ENCODE data around the gene ADGRF3. TPM values are rescaled to one million over a fixed set of nuclear protein-coding genes. Genes with fewer than 3 reads are reported as not detected.
"Not testable (repeated sequence)": the region's sequence is repeated elsewhere in the genome, so short reads cannot be mapped to it uniquely, and the experiment has no call there.

The ADGRF3 gene
- total RNA-seq, 1 donor from 2014 or later: 0.49 TPM

DNA sequence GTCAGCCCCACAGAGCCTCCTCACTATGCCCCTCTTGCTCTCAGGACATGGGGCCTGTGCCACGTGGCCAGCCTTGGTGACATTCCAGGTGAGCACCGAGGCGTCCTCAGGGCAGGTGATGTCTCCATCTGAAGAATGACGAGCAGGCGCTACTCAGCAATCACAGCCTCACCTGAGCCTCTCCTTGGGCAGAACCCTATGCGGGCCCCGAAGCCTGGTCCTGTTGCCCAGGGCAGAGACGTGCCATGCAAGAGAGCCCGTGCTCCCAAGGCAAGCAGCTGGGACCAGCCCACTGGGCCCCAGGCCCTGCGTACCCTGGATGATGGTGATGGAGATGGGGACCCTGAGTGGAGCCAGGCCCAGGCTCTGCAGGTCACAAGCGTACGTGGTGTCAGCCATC is 33.1 kb downstream of the ADGRF3 start:
- H3K27me3 ChIP-seq: no peaks in the 10 kb centered on the region
- H3K36me3 ChIP-seq: no peaks in the 10 kb centered on the region
- TF ChIP-seq POLR2AphosphoS5 (IDR thresholded peaks at IDR 0.05; ENCODE audit: insufficient read depth in 1 of 2, low read depth in 1 of 2): no peak
- no peak for TF ChIP-seq POLR2A (IDR thresholded peaks at IDR 0.05)
- TF ChIP-seq, protein P1, sequence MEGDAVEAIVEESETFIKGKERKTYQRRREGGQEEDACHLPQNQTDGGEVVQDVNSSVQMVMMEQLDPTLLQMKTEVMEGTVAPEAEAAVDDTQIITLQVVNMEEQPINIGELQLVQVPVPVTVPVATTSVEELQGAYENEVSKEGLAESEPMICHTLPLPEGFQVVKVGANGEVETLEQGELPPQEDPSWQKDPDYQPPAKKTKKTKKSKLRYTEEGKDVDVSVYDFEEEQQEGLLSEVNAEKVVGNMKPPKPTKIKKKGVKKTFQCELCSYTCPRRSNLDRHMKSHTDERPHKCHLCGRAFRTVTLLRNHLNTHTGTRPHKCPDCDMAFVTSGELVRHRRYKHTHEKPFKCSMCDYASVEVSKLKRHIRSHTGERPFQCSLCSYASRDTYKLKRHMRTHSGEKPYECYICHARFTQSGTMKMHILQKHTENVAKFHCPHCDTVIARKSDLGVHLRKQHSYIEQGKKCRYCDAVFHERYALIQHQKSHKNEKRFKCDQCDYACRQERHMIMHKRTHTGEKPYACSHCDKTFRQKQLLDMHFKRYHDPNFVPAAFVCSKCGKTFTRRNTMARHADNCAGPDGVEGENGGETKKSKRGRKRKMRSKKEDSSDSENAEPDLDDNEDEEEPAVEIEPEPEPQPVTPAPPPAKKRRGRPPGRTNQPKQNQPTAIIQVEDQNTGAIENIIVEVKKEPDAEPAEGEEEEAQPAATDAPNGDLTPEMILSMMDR (IDR thresholded peaks at IDR 0.05): no peak
- intact Hi-C loops (cut with DNase I): no loop called here
- no peak for DNase-seq (ENCODE audit: extremely low spot score in 2 of 2)
- no peak overlapping the region for H3K4me3 ChIP-seq
- H3K9me3 ChIP-seq: no peaks in the 10 kb centered on the region
- H3K4me1 ChIP-seq: no peaks in the 10 kb centered on the region
- no peak overlapping the region for H3K27ac ChIP-seq

DNA sequence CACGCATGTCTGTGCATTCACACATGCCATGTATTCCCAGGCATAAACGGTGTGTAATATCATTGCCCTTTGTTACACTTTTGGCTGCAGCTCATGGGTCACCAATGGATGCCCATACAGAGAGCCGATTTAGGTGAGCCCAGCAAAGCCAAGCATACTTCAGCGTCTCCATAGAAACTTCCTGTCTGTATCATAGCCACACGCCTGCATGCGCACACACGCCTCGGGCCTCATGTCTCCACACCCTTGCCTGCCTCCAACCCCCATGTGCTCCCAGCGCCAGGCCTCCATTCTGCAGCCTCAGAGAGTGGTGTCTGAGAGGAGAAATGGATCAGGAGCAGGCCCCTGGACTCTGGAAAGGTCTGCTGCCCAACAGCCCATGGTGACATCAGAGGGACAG is 34.1 kb downstream of the ADGRF3 start:
- DNase-seq (ENCODE audit: extremely low spot score in 2 of 2): no peak
- TF ChIP-seq, protein P1 (IDR thresholded peaks at IDR 0.05): no peak
- TF ChIP-seq POLR2A (IDR thresholded peaks at IDR 0.05) (no peak), POLR2AphosphoS5 (IDR thresholded peaks at IDR 0.05; ENCODE audit: insufficient read depth in 1 of 2, low read depth in 1 of 2) (no peak)
- H3K9me3 ChIP-seq: no peaks in the 10 kb centered on the region
- H3K36me3 ChIP-seq: no peaks in the 10 kb centered on the region
- H3K4me3 ChIP-seq: no peak overlapping the region
- H3K27me3 ChIP-seq: no peaks in the 10 kb centered on the region
- no peak overlapping the region for H3K27ac ChIP-seq
- intact Hi-C loops (cut with DNase I): no loop called here
- no peaks in the 10 kb centered on the region for H3K4me1 ChIP-seq

DNA sequence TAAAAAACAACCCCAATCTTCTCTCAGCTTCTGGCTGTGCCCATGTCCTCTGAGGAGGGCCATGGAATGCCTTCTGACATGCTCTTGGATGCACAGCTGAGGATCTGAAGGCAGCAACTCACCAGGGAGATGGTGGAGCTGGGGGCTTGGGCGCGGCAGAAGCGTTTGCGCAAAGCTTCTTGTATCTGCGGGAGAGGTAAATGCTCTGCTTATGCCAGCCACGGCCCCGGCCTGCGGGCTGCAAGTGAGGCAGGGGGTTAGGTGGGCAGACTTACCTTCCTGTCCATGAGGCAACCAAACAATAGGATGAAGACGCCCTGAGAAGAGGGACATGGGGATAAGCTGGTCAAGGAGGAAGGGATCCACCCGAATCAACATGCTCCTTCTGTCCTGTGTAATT is 36.7 kb downstream of the ADGRF3 start:
- no peaks in the 10 kb centered on the region for H3K36me3 ChIP-seq
- no peak overlapping the region for H3K4me3 ChIP-seq
- H3K27ac ChIP-seq: no peak overlapping the region
- H3K4me1 ChIP-seq: no peaks in the 10 kb centered on the region
- H3K9me3 ChIP-seq: no peaks in the 10 kb centered on the region
- no peak for TF ChIP-seq POLR2AphosphoS5 (IDR thresholded peaks at IDR 0.05; ENCODE audit: insufficient read depth in 1 of 2, low read depth in 1 of 2)
- TF ChIP-seq, protein P1 (IDR thresholded peaks at IDR 0.05): no peak
- TF ChIP-seq POLR2A (IDR thresholded peaks at IDR 0.05): no peak
- intact Hi-C loops (cut with DNase I): no loop called here
- H3K27me3 ChIP-seq: no peaks in the 10 kb centered on the region
- DNase-seq (ENCODE audit: extremely low spot score in 2 of 2): no peak

DNA sequence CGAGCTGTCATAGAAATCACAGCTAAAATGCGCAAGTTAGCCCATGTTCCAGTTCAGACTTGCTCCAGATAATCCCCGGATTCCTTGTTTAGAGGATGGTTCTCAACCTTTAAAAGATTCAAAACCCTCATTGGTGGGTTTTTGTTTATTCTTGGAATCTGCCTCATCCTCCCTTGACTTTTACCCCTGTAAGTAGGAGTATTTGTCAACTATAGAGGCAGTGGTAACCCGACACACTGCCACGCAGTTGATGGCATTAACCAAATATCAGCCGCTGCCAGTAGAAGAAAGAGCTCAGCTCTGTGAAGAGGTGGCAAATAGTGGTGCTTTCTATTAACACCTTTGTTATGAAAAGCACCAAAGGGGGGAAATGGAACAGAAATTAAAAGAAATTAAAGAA is 41.0 kb downstream of the ADGRF3 start:
- H3K27ac ChIP-seq: no peak overlapping the region
- intact Hi-C loops (cut with DNase I): no loop called here
- no peaks in the 10 kb centered on the region for H3K27me3 ChIP-seq
- H3K4me3 ChIP-seq: no peak overlapping the region
- H3K4me1 ChIP-seq: peaks cover 3% of the 10 kb centered on the region
- no peaks in the 10 kb centered on the region for H3K36me3 ChIP-seq
- no peaks in the 10 kb centered on the region for H3K9me3 ChIP-seq
- TF ChIP-seq, protein P1 (IDR thresholded peaks at IDR 0.05): no peak
- TF ChIP-seq POLR2AphosphoS5 (IDR thresholded peaks at IDR 0.05; ENCODE audit: insufficient read depth in 1 of 2, low read depth in 1 of 2) (no peak), POLR2A (IDR thresholded peaks at IDR 0.05) (no peak)
- no peak for DNase-seq (ENCODE audit: extremely low spot score in 2 of 2)

DNA sequence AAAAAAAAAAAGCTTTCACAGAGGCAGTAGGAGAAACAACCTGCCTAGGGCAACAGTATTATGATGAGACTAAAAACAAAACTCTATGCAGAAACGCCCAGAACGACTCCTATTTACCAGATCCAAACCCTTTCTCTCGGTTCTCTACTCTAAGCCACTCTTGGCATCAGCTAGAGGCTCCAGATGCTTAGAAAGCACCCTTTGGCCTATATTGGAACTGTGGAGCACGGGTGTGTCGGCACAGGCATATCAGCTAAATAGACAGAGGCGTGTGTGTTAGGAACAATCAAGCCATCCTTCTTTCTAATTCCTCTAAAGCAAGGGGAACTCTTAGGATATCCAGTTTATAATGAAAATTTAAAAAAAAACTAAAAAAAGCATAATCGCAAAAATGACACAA is 41.5 kb downstream of the ADGRF3 start:
- H3K27ac ChIP-seq; H3K4me3 ChIP-seq; H3K36me3 ChIP-seq; H3K27me3 ChIP-seq; H3K9me3 ChIP-seq; H3K4me1 ChIP-seq; intact Hi-C loops (cut with DNase I); DNase-seq (ENCODE audit: extremely low spot score in 2 of 2): not testable (repeated sequence)
- peak in 1 of 2 donors; percentile 31 for TF ChIP-seq POLR2AphosphoS5 (IDR thresholded peaks at IDR 0.05; ENCODE audit: insufficient read depth in 1 of 2, low read depth in 1 of 2)

DNA sequence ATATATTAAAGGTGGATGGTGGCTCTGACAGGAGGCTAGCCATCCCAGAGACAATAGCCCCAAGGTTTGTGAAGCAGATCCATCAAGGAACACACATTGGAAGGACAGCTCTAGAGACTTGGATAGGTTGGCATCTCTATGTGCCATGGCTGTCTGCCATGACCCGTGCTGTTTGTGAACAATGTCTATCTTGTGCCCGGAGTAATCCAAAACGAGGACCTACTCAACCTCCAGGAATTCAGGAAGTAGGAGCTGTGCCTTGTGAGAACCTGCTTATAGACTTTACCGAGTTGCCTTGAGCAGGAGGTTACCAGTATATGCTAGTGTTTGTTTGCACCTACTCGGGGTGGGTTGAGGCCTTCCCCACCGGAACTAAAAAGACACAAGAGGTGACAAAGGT is 43.7 kb downstream of the ADGRF3 start:
- H3K27ac ChIP-seq: no peak overlapping the region
- H3K4me1 ChIP-seq: peaks cover 24% of the 10 kb centered on the region
- TF ChIP-seq, protein P1 (IDR thresholded peaks at IDR 0.05): no peak
- peak in 1 of 2 donors; percentile 51 for TF ChIP-seq POLR2AphosphoS5 (IDR thresholded peaks at IDR 0.05; ENCODE audit: insufficient read depth in 1 of 2, low read depth in 1 of 2)
- no peaks in the 10 kb centered on the region for H3K36me3 ChIP-seq
- no peaks in the 10 kb centered on the region for H3K27me3 ChIP-seq
- DNase-seq (ENCODE audit: extremely low spot score in 2 of 2): no peak
- intact Hi-C loops (cut with DNase I): no loop called here
- no peaks in the 10 kb centered on the region for H3K9me3 ChIP-seq
- no peak overlapping the region for H3K4me3 ChIP-seq
